A673 (cell line): ENCODE data around the gene SP8.

Experiments
- CTCF ChIP-seq: fragments of 300-800, 200-600 bp; sonication (generic); conservative IDR thresholded peaks from 2 replicates; pipeline ENCODE4 v1.5.1; 2017; ENCODE audit warnings: low read depth, mild to moderate bottlenecking, antibody characterized with exemption, low read length, moderate library complexity, mixed read lengths
- EZH2 ChIP-seq: fragments of 200-600 bp; sonication (generic); IDR thresholded peaks from 2 replicates; pipeline ENCODE4 v1.6.1; 2017; ENCODE audit warnings: borderline replicate concordance, low read depth, mild to moderate bottlenecking, mixed read lengths, antibody characterized with exemption, low read length; ENCODE audit not compliant: poor library complexity, severe bottlenecking

- TF ChIP-seq CTCF (no peak), EZH2 (peak; percentile 84)
Observed at GRCh38 chr7:20790375-20790774, 3.7 kb upstream of the SP8 start.
